ENCODE results near the gene CYB5D1.

Gene CYB5D1

GRCh38 chr17:7856811-7857712 is 741 bp upstream of the CYB5D1 start, which contains the start of gene NAA38:
Gene NAA38, minus strand, starts transcription at chr17:7857559. Its CDS starts 96 bp downstream, at chr17:7857463.
- WGBS (ENCODE audit: extremely low coverage, insufficient coverage, insufficient read length), result no CpG with 5 or more reads among the region's 64 CpGs
- Histone ChIP-seq H4K8ac (ENCODE audit: low read depth, low read length) (peak within 1 kb of the TSS; percentile 96), H2BK120ac (ENCODE audit: insufficient read depth, low read length, poor library complexity) (peak within 1 kb of the TSS; percentile 75)

DNA sequence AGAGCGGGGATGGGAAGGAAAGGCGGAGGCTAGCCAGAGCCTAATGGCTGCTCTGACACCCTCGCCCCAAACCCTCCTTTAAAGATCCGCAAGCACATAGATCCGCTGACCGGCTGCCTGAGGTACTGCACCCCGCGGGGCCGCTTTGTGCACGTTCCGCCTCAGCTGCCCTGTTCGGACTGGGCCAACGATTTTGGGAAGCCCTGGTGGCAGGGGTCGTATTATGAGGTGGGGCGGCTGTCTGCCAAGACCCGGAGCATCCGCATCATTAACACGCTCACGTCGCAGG is 663 bp downstream of the CYB5D1 start:
- no peak overlapping the region for H3K23ac ChIP-seq (ENCODE audit: low read length)
- peak overlapping the region; percentile 83 for H4K8ac ChIP-seq (ENCODE audit: low read depth, low read length)
- no peaks in the 10 kb centered on the region for H3K27me3 ChIP-seq (ENCODE audit: insufficient read depth, low read length)
- H3K9ac ChIP-seq (ENCODE audit: low read length), result peak overlapping the region; percentile 13
- no CpG with 5 or more reads among the region's 20 CpGs for WGBS (ENCODE audit: extremely low coverage, insufficient coverage, insufficient read length)
- H2BK5ac ChIP-seq (ENCODE audit: low read depth, low read length, poor library complexity), result no peak overlapping the region
- DNase-seq, result peak in 1 of 2 donors; percentile 31
- no peak overlapping the region for H2BK12ac ChIP-seq (ENCODE audit: low read length)
- no peak overlapping the region for H4K91ac ChIP-seq (ENCODE audit: low read depth, low read length)
- H3K4me2 ChIP-seq (ENCODE audit: low read length), result peak overlapping the region; percentile 78
- H3K79me1 ChIP-seq (ENCODE audit: low read length), result peaks cover 19% of the 10 kb centered on the region
- H3K36me3 ChIP-seq (ENCODE audit: control insufficient read depth in 1 of 2, insufficient read depth in 2 of 2, low read length in 2 of 2), result peaks cover 14 to 17% of the 10 kb centered on the region in 2 experiments
- H2AFZ ChIP-seq (ENCODE audit: insufficient read depth, low read length, poor library complexity), result no peak overlapping the region
- H3K4me3 ChIP-seq (ENCODE audit: low read depth, low read length), result peak overlapping the region; percentile 73
- no peak overlapping the region for H2BK120ac ChIP-seq (ENCODE audit: insufficient read depth, low read length, poor library complexity)
- peaks cover 2% of the 10 kb centered on the region for H3K79me2 ChIP-seq (ENCODE audit: control insufficient read depth, insufficient read depth, low read length, poor library complexity)
- no peak overlapping the region for H2AK5ac ChIP-seq (ENCODE audit: low read length)
- H3K9me3 ChIP-seq (ENCODE audit: insufficient read depth, low read depth, low read length), result no peaks in the 10 kb centered on the region
- H3K4ac ChIP-seq (ENCODE audit: low read depth, low read length), result no peak overlapping the region
- peak overlapping the region; percentile 24 for H3K18ac ChIP-seq (ENCODE audit: low read length)
- H3K4me1 ChIP-seq (ENCODE audit: control insufficient read depth in 1 of 2, insufficient read depth in 2 of 2, low read length in 2 of 2), result peaks cover 18 to 26% of the 10 kb centered on the region in 2 experiments
- H3K27ac ChIP-seq (ENCODE audit: low read depth, low read length), result no peak overlapping the region
- no peak overlapping the region for H3K14ac ChIP-seq (ENCODE audit: low read length)
- peak overlapping the region; percentile 19 for H4K12ac ChIP-seq (ENCODE audit: low read depth, low read length)

More at GRCh38 chr17:7856811-7857712, 741 bp upstream of the CYB5D1 start, which contains the start of gene NAA38:
- DNase-seq, result peak; percentile 99 to 100
- peak within 1 kb of the TSS; percentile 82 for H3K14ac ChIP-seq (ENCODE audit: low read length)
- H3K4ac ChIP-seq (ENCODE audit: low read depth, low read length), result peak within 1 kb of the TSS; percentile 24
- peaks cover 2% of the 10 kb centered on the region for H3K79me2 ChIP-seq (ENCODE audit: control insufficient read depth, insufficient read depth, low read length, poor library complexity)
- peaks cover 18 to 33% of the 10 kb centered on the region in 2 experiments for H3K4me1 ChIP-seq (ENCODE audit: control insufficient read depth in 1 of 2, insufficient read depth in 2 of 2, low read length in 2 of 2)
- no peaks in the 10 kb centered on the region for H3K27me3 ChIP-seq (ENCODE audit: insufficient read depth, low read length)
- H2AFZ ChIP-seq (ENCODE audit: insufficient read depth, low read length, poor library complexity), result peak within 1 kb of the TSS; percentile 86
- peak within 1 kb of the TSS; percentile 92 for H4K91ac ChIP-seq (ENCODE audit: low read depth, low read length)
- H3K79me1 ChIP-seq (ENCODE audit: low read length), result peaks cover 19% of the 10 kb centered on the region
- H3K4me2 ChIP-seq (ENCODE audit: low read length), result peak within 1 kb of the TSS; percentile 78
- peak within 1 kb of the TSS; percentile 81 for H4K12ac ChIP-seq (ENCODE audit: low read depth, low read length)
- peak within 1 kb of the TSS; percentile 97 for H3K27ac ChIP-seq (ENCODE audit: low read depth, low read length)
- peak within 1 kb of the TSS; percentile 79 for H3K4me3 ChIP-seq (ENCODE audit: low read depth, low read length)
- peak within 1 kb of the TSS; percentile 89 for H2BK5ac ChIP-seq (ENCODE audit: low read depth, low read length, poor library complexity)
- H3K36me3 ChIP-seq (ENCODE audit: control insufficient read depth in 1 of 2, insufficient read depth in 2 of 2, low read length in 2 of 2), result peaks cover 28 to 29% of the 10 kb centered on the region in 2 experiments
- peak within 1 kb of the TSS; percentile 62 for H3K18ac ChIP-seq (ENCODE audit: low read length)
- no peak within 1 kb of the TSS for H2AK5ac ChIP-seq (ENCODE audit: low read length)
- H3K9me3 ChIP-seq (ENCODE audit: insufficient read depth, low read depth, low read length), result peaks cover 4% of the 10 kb centered on the region
- H3K23ac ChIP-seq (ENCODE audit: low read length), result no peak within 1 kb of the TSS
- H2BK12ac ChIP-seq (ENCODE audit: low read length), result no peak within 1 kb of the TSS
- peak within 1 kb of the TSS; percentile 98 for H3K9ac ChIP-seq (ENCODE audit: low read length)

GRCh38 chr17:7859028-7859427 is 1.2 kb downstream of the CYB5D1 start:
- no peak overlapping the region for H4K91ac ChIP-seq (ENCODE audit: low read depth, low read length)
- H3K4me1 ChIP-seq (ENCODE audit: control insufficient read depth in 1 of 2, insufficient read depth in 2 of 2, low read length in 2 of 2), result peaks cover 18 to 26% of the 10 kb centered on the region in 2 experiments
- no peak overlapping the region for H4K12ac ChIP-seq (ENCODE audit: low read depth, low read length)
- WGBS (ENCODE audit: extremely low coverage, insufficient coverage, insufficient read length), result no CpG with 5 or more reads among the region's 8 CpGs
- no peak overlapping the region for H2BK12ac ChIP-seq (ENCODE audit: low read length)
- H4K8ac ChIP-seq (ENCODE audit: low read depth, low read length), result no peak overlapping the region
- H3K9ac ChIP-seq (ENCODE audit: low read length), result no peak overlapping the region
- no peak for DNase-seq
- H3K27ac ChIP-seq (ENCODE audit: low read depth, low read length), result no peak overlapping the region
- H2BK120ac ChIP-seq (ENCODE audit: insufficient read depth, low read length, poor library complexity), result no peak overlapping the region
- no peaks in the 10 kb centered on the region for H3K9me3 ChIP-seq (ENCODE audit: insufficient read depth, low read depth, low read length)
- H3K4me2 ChIP-seq (ENCODE audit: low read length), result peak overlapping the region; percentile 78
- H3K23ac ChIP-seq (ENCODE audit: low read length), result no peak overlapping the region
- no peak overlapping the region for H3K14ac ChIP-seq (ENCODE audit: low read length)
- H3K27me3 ChIP-seq (ENCODE audit: insufficient read depth, low read length), result no peaks in the 10 kb centered on the region
- no peak overlapping the region for H2AFZ ChIP-seq (ENCODE audit: insufficient read depth, low read length, poor library complexity)
- H3K79me1 ChIP-seq (ENCODE audit: low read length), result peaks cover 19% of the 10 kb centered on the region
- H2AK5ac ChIP-seq (ENCODE audit: low read length), result no peak overlapping the region
- H3K18ac ChIP-seq (ENCODE audit: low read length), result no peak overlapping the region
- H3K36me3 ChIP-seq (ENCODE audit: control insufficient read depth in 1 of 2, insufficient read depth in 2 of 2, low read length in 2 of 2), result peaks cover 9 to 15% of the 10 kb centered on the region in 2 experiments
- H3K4me3 ChIP-seq (ENCODE audit: low read depth, low read length), result no peak overlapping the region
- no peak overlapping the region for H3K4ac ChIP-seq (ENCODE audit: low read depth, low read length)
- H3K79me2 ChIP-seq (ENCODE audit: control insufficient read depth, insufficient read depth, low read length, poor library complexity), result peaks cover 2% of the 10 kb centered on the region
- no peak overlapping the region for H2BK5ac ChIP-seq (ENCODE audit: low read depth, low read length, poor library complexity)

GRCh38 chr17:7862692-7863437 is 5.1 kb downstream of the CYB5D1 start:
- Histone ChIP-seq H4K8ac (ENCODE audit: low read depth, low read length) (no peak overlapping the region), H3K4me3 (ENCODE audit: low read depth, low read length) (no peak overlapping the region), H3K9me3 (ENCODE audit: insufficient read depth, low read depth, low read length) (no peaks in the 10 kb centered on the region), H3K79me1 (ENCODE audit: low read length) (peaks cover 3% of the 10 kb centered on the region), H3K4me1 (ENCODE audit: control insufficient read depth in 1 of 2, insufficient read depth in 2 of 2, low read length in 2 of 2) (peaks cover 3 to 7% of the 10 kb centered on the region in 2 experiments), H2AFZ (ENCODE audit: insufficient read depth, low read length, poor library complexity) (no peak overlapping the region), H3K36me3 (ENCODE audit: control insufficient read depth in 1 of 2, insufficient read depth in 2 of 2, low read length in 2 of 2) (peaks cover 6 to 16% of the 10 kb centered on the region in 2 experiments), H3K4ac (ENCODE audit: low read depth, low read length) (no peak overlapping the region), H4K12ac (ENCODE audit: low read depth, low read length) (no peak overlapping the region), H2AK5ac (ENCODE audit: low read length) (no peak overlapping the region), H2BK12ac (ENCODE audit: low read length) (no peak overlapping the region), H2BK120ac (ENCODE audit: insufficient read depth, low read length, poor library complexity) (no peak overlapping the region), H3K18ac (ENCODE audit: low read length) (no peak overlapping the region), H3K79me2 (ENCODE audit: control insufficient read depth, insufficient read depth, low read length, poor library complexity) (no peaks in the 10 kb centered on the region), H2BK5ac (ENCODE audit: low read depth, low read length, poor library complexity) (no peak overlapping the region), H3K27me3 (ENCODE audit: insufficient read depth, low read length) (no peaks in the 10 kb centered on the region), H4K91ac (ENCODE audit: low read depth, low read length) (no peak overlapping the region), H3K9ac (ENCODE audit: low read length) (no peak overlapping the region), H3K4me2 (ENCODE audit: low read length) (no peak overlapping the region), H3K23ac (ENCODE audit: low read length) (no peak overlapping the region), H3K27ac (ENCODE audit: low read depth, low read length) (no peak overlapping the region), H3K14ac (ENCODE audit: low read length) (no peak overlapping the region)
- WGBS (ENCODE audit: extremely low coverage, insufficient coverage, insufficient read length), result no CpG with 5 or more reads among the region's 3 CpGs
- DNase-seq, result peak in 1 of 2 donors; percentile 50

Data from trophoblast cell (in vitro differentiated cells and primary cell).